Liver (tissue), 9 donors: ENCODE data around the gene KIF26B. TPM values are rescaled to one million over a fixed set of nuclear protein-coding genes. Genes with fewer than 3 reads are reported as not detected.

ENCODE experiments used
- DNase-seq: peaks from one replicate; pipeline ENCODE4 v3.0.0-alpha.2; 2017; ENCODE audit warnings: low spot score
- H3K27ac ChIP-seq, 2 donors: one replicate each; pipeline ENCODE4 v1.7.0; 2013; ENCODE audit warnings: inconsistent platforms in 2 of 2, low read length in 2 of 2, control low read depth in 1 of 2, low read depth in 1 of 2, mild to moderate bottlenecking in 1 of 2
- H3K27me3 ChIP-seq, 4 donors: one replicate each; pipeline versions ENCODE4 v1.6.1 to v1.7.0; 2013; ENCODE audit warnings: low read length in 3 of 4, inconsistent platforms in 1 of 4, mild to moderate bottlenecking in 1 of 4, moderate library complexity in 1 of 4; ENCODE audit not compliant: control insufficient read depth in 4 of 4, insufficient read depth in 4 of 4
- H3K36me3 ChIP-seq, 4 donors: one replicate each; pipeline versions ENCODE4 v1.6.1 to v1.7.0; 2013; ENCODE audit warnings: low read length in 3 of 4, mild to moderate bottlenecking in 3 of 4, low read depth in 1 of 4, moderate library complexity in 1 of 4; ENCODE audit not compliant: control insufficient read depth in 4 of 4, insufficient read depth in 3 of 4
- H3K4me1 ChIP-seq, 4 donors: one replicate each; pipeline versions ENCODE4 v1.6.1 to v1.7.0; 2013; ENCODE audit warnings: low read length in 3 of 4, mild to moderate bottlenecking in 3 of 4, moderate library complexity in 1 of 4; ENCODE audit not compliant: control insufficient read depth in 4 of 4, insufficient read depth in 4 of 4
- H3K4me3 ChIP-seq, 3 donors: one replicate each; pipeline versions ENCODE4 v1.6.1 to v1.7.0; 2013; ENCODE audit warnings: low read length in 3 of 3, control low read depth in 1 of 3, low read depth in 1 of 3, mild to moderate bottlenecking in 1 of 3
- H3K9ac ChIP-seq, 2 donors: one replicate each; pipeline ENCODE4 v1.7.0; 2013; ENCODE audit warnings: low read length in 2 of 2, mild to moderate bottlenecking in 2 of 2, moderate library complexity in 2 of 2, control low read depth in 1 of 2, low read depth in 1 of 2
- H3K9me3 ChIP-seq, 4 donors: one replicate each; pipeline versions ENCODE4 v1.6.1 to v1.7.0; 2013; ENCODE audit warnings: low read length in 3 of 4; ENCODE audit not compliant: control insufficient read depth in 4 of 4
- EGR1 ChIP-seq, 2 donors: IDR thresholded peaks; 2 replicates each; pipeline ENCODE4 v1.6.1; 2016 to 2018; ENCODE audit warnings: antibody characterized with exemption in 2 of 2, low read depth in 2 of 2
- FOXA1 ChIP-seq: IDR thresholded peaks from 2 replicates; pipeline ENCODE4 v1.6.1; 2016; ENCODE audit warnings: antibody characterized with exemption
- FOXA2 ChIP-seq: IDR thresholded peaks from 2 replicates; pipeline ENCODE4 v1.6.1; 2016; ENCODE audit warnings: antibody characterized with exemption
- GABPA ChIP-seq, 2 donors: IDR thresholded peaks in 1 of 2; conservative IDR thresholded peaks in 1 of 2; 2 replicates each; pipeline ENCODE4 v1.6.1; 2016; ENCODE audit warnings: antibody characterized with exemption in 2 of 2, mild to moderate bottlenecking in 1 of 2, moderate library complexity in 1 of 2
- HNF4A ChIP-seq, 2 donors: conservative IDR thresholded peaks; 2 replicates each; pipeline ENCODE4 v1.6.1; 2016; ENCODE audit warnings: antibody characterized with exemption in 2 of 2, mild to moderate bottlenecking in 2 of 2
- HNF4G ChIP-seq: IDR thresholded peaks from 2 replicates; pipeline ENCODE4 v1.6.1; 2016; ENCODE audit warnings: antibody characterized with exemption
- MAX ChIP-seq: IDR thresholded peaks from 2 replicates; pipeline ENCODE4 v1.6.1; 2016; ENCODE audit warnings: antibody characterized with exemption
- RAD21 ChIP-seq, 2 donors: IDR thresholded peaks; 2 replicates each; pipeline ENCODE4 v1.6.1; 2016; ENCODE audit warnings: antibody characterized with exemption in 2 of 2, mild to moderate bottlenecking in 2 of 2
- REST ChIP-seq: IDR thresholded peaks from 2 replicates; pipeline ENCODE4 v1.6.1; 2016; ENCODE audit warnings: antibody characterized with exemption, mild to moderate bottlenecking
- SP1 ChIP-seq: IDR thresholded peaks from 2 replicates; pipeline ENCODE4 v1.6.1; 2018; ENCODE audit warnings: antibody characterized with exemption, mild to moderate bottlenecking
- TAF1 ChIP-seq: conservative IDR thresholded peaks from 2 replicates; pipeline ENCODE4 v1.6.1; 2016; ENCODE audit warnings: antibody characterized with exemption, mild to moderate bottlenecking
- ZBTB33 ChIP-seq: IDR thresholded peaks from 2 replicates; pipeline ENCODE4 v1.6.1; 2016; ENCODE audit warnings: antibody characterized with exemption
- WGBS: extraction: QIAGEN DNeasy Blood & Tissue Kit; methylation state at CpG from one replicate; pipeline ENCODE4 v1.1.7; 2013; 5-methylcytosine and 5-hydroxymethylcytosine counted together
- polyA plus RNA-seq, 2 donors: library from polyadenylated mRNA; stranded (reverse) in 1 of 2; unstranded in 1 of 2; fragments of 200-250 nt in 1 of 2; fragments of >200 nt in 1 of 2; fragmentation: Nextera tagmentation in 1 of 2; extraction: Ambion mirVana in 1 of 2; gene quantifications; one replicate each; pipeline versions ENCODE4 v1.2.1 to v1.2.3, GENCODE V29; 2013 to 2015
- total RNA-seq, 2 donors: library from RNA; depleted of rRNA; stranded (reverse); fragments of >200 nt; gene quantifications; one replicate each; pipeline ENCODE4 v1.2.3, GENCODE V29; 2014
- TF ChIP-seq, protein P1 (sequence below): IDR thresholded peaks from 2 replicates; pipeline ENCODE4 v1.6.1; 2016; ENCODE audit warnings: antibody characterized with exemption
- donor health status: healthy.
- donor health status: healthy.
- donor health status: healthy.
- donor health status: healthy.
- donor health status: healthy.

KIF26B gene
- total and polyA plus RNA-seq, 4 donors: 0.10 to 1.7 (median 0.34) TPM

DNA sequence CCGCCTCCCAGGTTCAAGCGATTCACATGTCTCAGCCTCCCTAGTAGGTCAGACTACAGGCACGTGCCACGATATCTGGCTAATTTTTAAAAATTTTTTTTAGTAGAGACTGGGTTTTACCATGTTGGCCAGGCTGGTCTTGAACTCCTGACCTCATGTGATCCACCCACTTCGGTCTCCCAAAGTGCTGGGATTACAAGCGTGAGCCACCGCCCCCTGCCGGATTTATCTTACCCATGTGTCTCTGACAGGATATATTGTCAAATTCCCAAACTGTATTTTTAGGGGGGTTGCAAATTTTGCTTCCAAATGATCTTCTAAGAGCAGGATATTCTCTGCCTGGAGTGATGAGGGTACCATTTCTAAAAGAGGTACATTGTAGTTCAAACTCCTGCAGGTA, 74.3 kb downstream of the KIF26B start:
- Histone ChIP-seq H3K9ac (no peak overlapping the region), H3K4me1 (no peaks in the 10 kb centered on the region), H3K36me3 (no peaks in the 10 kb centered on the region), H3K4me3 (no peak overlapping the region), H3K27ac (no peak overlapping the region), H3K27me3 (no peaks in the 10 kb centered on the region), H3K9me3 (no peaks in the 10 kb centered on the region)
- 94% methylated on average over 8 of the region's 8 CpGs for WGBS
- no peak for TF ChIP-seq EGR1 (IDR thresholded peaks at IDR 0.05; ENCODE audit: low read depth in 2 of 2)
- DNase-seq: no peak

GRCh38 chr1:245232931-245233330, 78.1 kb downstream of the KIF26B start:
- H3K4me3 ChIP-seq: no peak overlapping the region
- H3K36me3 ChIP-seq: no peaks in the 10 kb centered on the region
- H3K27ac ChIP-seq: no peak overlapping the region
- no peaks in the 10 kb centered on the region for H3K4me1 ChIP-seq
- no peak overlapping the region for H3K9ac ChIP-seq
- H3K27me3 ChIP-seq: no peaks in the 10 kb centered on the region
- DNase-seq: no peak
- no peaks in the 10 kb centered on the region for H3K9me3 ChIP-seq
- TF ChIP-seq FOXA1 (no peak), REST (no peak), SP1 (no peak), FOXA2 (no peak)
- WGBS: 96% methylated on average over 6 of the region's 6 CpGs

GRCh38 chr1:245234217-245235081, 79.7 kb downstream of the KIF26B start:
- H3K36me3 ChIP-seq: no peaks in the 10 kb centered on the region
- 81% methylated on average over 26 of the region's 26 CpGs for WGBS
- H3K4me3 ChIP-seq: no peak overlapping the region
- H3K27me3 ChIP-seq: no peaks in the 10 kb centered on the region
- H3K4me1 ChIP-seq: no peaks in the 10 kb centered on the region
- DNase-seq: no peak
- no peaks in the 10 kb centered on the region for H3K9me3 ChIP-seq
- no peak overlapping the region for H3K9ac ChIP-seq
- TF ChIP-seq, protein P1, sequence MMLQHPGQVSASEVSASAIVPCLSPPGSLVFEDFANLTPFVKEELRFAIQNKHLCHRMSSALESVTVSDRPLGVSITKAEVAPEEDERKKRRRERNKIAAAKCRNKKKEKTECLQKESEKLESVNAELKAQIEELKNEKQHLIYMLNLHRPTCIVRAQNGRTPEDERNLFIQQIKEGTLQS: no peak
- no peak overlapping the region for H3K27ac ChIP-seq

- no peak for TF ChIP-seq HNF4A (conservative IDR thresholded peaks at IDR 0.05)
- TF ChIP-seq MAX: no peak
- no peak for TF ChIP-seq EGR1 (IDR thresholded peaks at IDR 0.05; ENCODE audit: low read depth in 2 of 2)
- TF ChIP-seq, protein P1: no peak
- no peak for TF ChIP-seq HNF4G
- TF ChIP-seq FOXA1: no peak
- no peak for TF ChIP-seq ZBTB33
- TF ChIP-seq RAD21 (IDR thresholded peaks at IDR 0.05): no peak
- no peak for TF ChIP-seq TAF1
- TF ChIP-seq GABPA (IDR thresholded peaks at IDR 0.05 in 1 of 2, conservative IDR thresholded peaks at IDR 0.05 in 1 of 2): no peak
- WGBS: 66% methylated on average over 6 of the region's 6 CpGs
- no peak for DNase-seq
- Histone ChIP-seq H3K4me1 (no peaks in the 10 kb centered on the region), H3K27ac (no peak overlapping the region), H3K4me3 (no peak overlapping the region), H3K9ac (no peak overlapping the region), H3K36me3 (no peaks in the 10 kb centered on the region), H3K9me3 (no peaks in the 10 kb centered on the region), H3K27me3 (no peaks in the 10 kb centered on the region)
Observed at GRCh38 chr1:245235156-245235555, 80.4 kb downstream of the KIF26B start.
